Spleen (tissue), 11 donors: ENCODE data around the gene APLF. TPM values are rescaled to one million over a fixed set of nuclear protein-coding genes. Genes with fewer than 3 reads are reported as not detected.

ENCODE experiments used
- DNase-seq: peaks from one replicate; pipeline ENCODE4 v3.0.0-alpha.2; 2020
- H3K27ac ChIP-seq, 8 donors: fragments of 200-600 bp; sonication (generic) in 7 of 8; 1 replicate in 4 of 8; 2 replicates in 4 of 8; pipeline versions ENCODE4 v1.5.0 to v1.8.0; 2016 to 2021; ENCODE audit warnings: inconsistent platforms in 4 of 8, mild to moderate bottlenecking in 4 of 8, moderate library complexity in 1 of 8
- H3K27me3 ChIP-seq, 7 donors: fragments of 200-600 bp; sonication (generic) in 6 of 7; replicated peaks in 1 of 7; 1 replicate in 4 of 7; 2 replicates in 3 of 7; pipeline versions ENCODE4 v1.5.0 to v1.8.0; 2016 to 2021; ENCODE audit warnings: inconsistent platforms in 3 of 7, mild to moderate bottlenecking in 1 of 7
- H3K36me3 ChIP-seq, 6 donors: fragments of 200-600 bp; sonication (generic) in 5 of 6; 1 replicate in 4 of 6; 2 replicates in 2 of 6; pipeline versions ENCODE4 v1.5.0 to v1.8.0; 2016 to 2021; ENCODE audit warnings: inconsistent platforms in 2 of 6
- H3K4me1 ChIP-seq, 6 donors: fragments of 200-600 bp; sonication (generic) in 5 of 6; 1 replicate in 3 of 6; 2 replicates in 3 of 6; pipeline versions ENCODE4 v1.5.0 to v1.8.0; 2016 to 2021; ENCODE audit warnings: inconsistent platforms in 3 of 6
- H3K4me3 ChIP-seq, 8 donors: fragments of 200-600 bp; sonication (generic) in 7 of 8; 1 replicate in 4 of 8; 2 replicates in 4 of 8; pipeline versions ENCODE4 v1.5.0 to v1.8.0; 2016 to 2021; ENCODE audit warnings: inconsistent platforms in 4 of 8, mild to moderate bottlenecking in 4 of 8, moderate library complexity in 2 of 8
- H3K9me3 ChIP-seq, 8 donors: fragments of 200-600 bp; sonication (generic) in 7 of 8; 1 replicate in 4 of 8; 2 replicates in 4 of 8; pipeline versions ENCODE4 v1.5.0 to v1.8.0; 2016 to 2021; ENCODE audit warnings: inconsistent platforms in 4 of 8
- CTCF ChIP-seq, 11 experiments: fragments of 200-600 bp in 7 of 11; fragments of 450-650 bp in 4 of 11; sonication (generic) in 4 of 11; IDR thresholded peaks in 8 of 11; conservative IDR thresholded peaks in 3 of 11; 1 replicate in 7 of 11; 2 replicates in 4 of 11; pipeline versions ENCODE4 v1.4.0 to v1.8.0; 2016 to 2021; ENCODE audit warnings: antibody characterized with exemption in 11 of 11, inconsistent platforms in 4 of 11, mild to moderate bottlenecking in 1 of 11
- POLR2A ChIP-seq, 3 donors: fragments of 450-650 bp; IDR thresholded peaks; one replicate each; pipeline ENCODE4 v1.5.1; 2017; ENCODE audit warnings: antibody characterized with exemption in 3 of 3, mild to moderate bottlenecking in 1 of 3
- POLR2AphosphoS5 ChIP-seq, 3 donors: sonication (generic); formaldehyde crosslinking; IDR thresholded peaks; one replicate each; pipeline ENCODE4 v1.5.1; 2017; ENCODE audit warnings: antibody characterized with exemption in 3 of 3
- WGBS, 5 donors: extraction: QIAGEN DNeasy Blood & Tissue Kit in 3 of 5; methylation state at CpG; one replicate each; pipeline versions ENCODE4 v1.1.5 to v1.1.7; 2013 to 2018; 5-methylcytosine and 5-hydroxymethylcytosine counted together
- intact Hi-C: fragments of 100-400 bp; cut with DNase I; formaldehyde crosslinking; loops from one replicate; pipeline ENCODE4 v1.15.0; 2023; ENCODE audit warnings: low total_unique reads
- polyA plus RNA-seq, 3 donors: library from polyadenylated mRNA; stranded (reverse); fragments of 200-250 nt; gene quantifications; one replicate each; pipeline ENCODE4 v1.2.1, GENCODE V29; 2013
- total RNA-seq, 7 donors: library from RNA; depleted of rRNA in 3 of 7; stranded (reverse); fragments of >200 nt in 3 of 7; fragmentation: NEBNext Ultra II Directional in 4 of 7; extraction: Animal tissue kit (Norgen Biotek cat#: 25700) in 4 of 7; gene quantifications; one replicate each; pipeline versions ENCODE4 v1.1.0 to v1.2.1, GENCODE V29; 2016 to 2021
- donor health status: healthy with polysubstance abuse.
- donor health status: DM: no; HTN: no; CAD: no; lungs with moderate emphysema.
- donor health status: DM: no; HTN: no; CAD: no.
- donor health status: Bipolar disorder and iron deficiency.
- donor health status: healthy.
- donor health status: DM: no; HTN: no; CAD: no.
- donor health status: DM: yes; HTN: yes; CAD: no.

Gene APLF
- total and polyA plus RNA-seq, 10 donors: 1.1 to 7.2 (median 5.0) TPM

- TF ChIP-seq POLR2AphosphoS5 (IDR thresholded peaks at IDR 0.05) (no peak), POLR2A (IDR thresholded peaks at IDR 0.05) (no peak), CTCF (IDR thresholded peaks at IDR 0.05 in 8 of 11, conservative IDR thresholded peaks at IDR 0.05 in 3 of 11) (no peak)
- Histone ChIP-seq H3K4me3 (no peak overlapping the region), H3K4me1 (no peaks in the 10 kb centered on the region), H3K9me3 (peaks cover 0 to 4% (median 0%) of the 10 kb centered on the region in 8 donors), H3K27me3 (no peaks in the 10 kb centered on the region), H3K36me3 (peaks cover 0 to 6% (median 0%) of the 10 kb centered on the region in 6 donors), H3K27ac (no peak overlapping the region)
- 71 to 85% (median 80%) methylated on average over 2 of the region's 2 CpGs for WGBS, 5 donors
- intact Hi-C loops: no loop called here
- DNase-seq: no peak
Observed at GRCh38 chr2:68574202-68574791, 106.9 kb downstream of the APLF start.

GRCh38 chr2:68577183-68577582 lies 109.8 kb downstream of the APLF start:
- TF ChIP-seq CTCF (IDR thresholded peaks at IDR 0.05 in 8 of 11, conservative IDR thresholded peaks at IDR 0.05 in 3 of 11) (no peak), POLR2AphosphoS5 (IDR thresholded peaks at IDR 0.05) (no peak), POLR2A (IDR thresholded peaks at IDR 0.05) (no peak)
- no peaks in the 10 kb centered on the region for H3K27me3 ChIP-seq
- H3K4me1 ChIP-seq: no peaks in the 10 kb centered on the region
- intact Hi-C loops: no loop called here
- no peak for DNase-seq
- no peak overlapping the region for H3K27ac ChIP-seq
- H3K9me3 ChIP-seq: no peaks in the 10 kb centered on the region
- no peak overlapping the region for H3K4me3 ChIP-seq
- H3K36me3 ChIP-seq: peaks cover 0 to 8% (median 0%) of the 10 kb centered on the region in 6 donors

GRCh38 chr2:68579689-68580088 lies 112.3 kb downstream of the APLF start:
- TF ChIP-seq POLR2AphosphoS5 (IDR thresholded peaks at IDR 0.05) (no peak), POLR2A (IDR thresholded peaks at IDR 0.05) (no peak), CTCF (IDR thresholded peaks at IDR 0.05 in 8 of 11, conservative IDR thresholded peaks at IDR 0.05 in 3 of 11) (no peak)
- H3K9me3 ChIP-seq: no peaks in the 10 kb centered on the region
- 90 to 98% (median 97%) methylated on average over 3 of the region's 3 CpGs for WGBS, 5 donors
- H3K36me3 ChIP-seq: peaks cover 0 to 8% (median 0%) of the 10 kb centered on the region in 6 donors
- no peaks in the 10 kb centered on the region for H3K27me3 ChIP-seq
- intact Hi-C loops: loop anchor here (10.0 kb wide), 1 partner anchor 85 kb away; no protein-coding TSS in a partner anchor
- no peak overlapping the region for H3K4me3 ChIP-seq
- DNase-seq: no peak
- no peaks in the 10 kb centered on the region for H3K4me1 ChIP-seq
- no peak overlapping the region for H3K27ac ChIP-seq

- intact Hi-C loops: loop anchor here (10.0 kb wide), 1 partner anchor 94 kb away; no protein-coding TSS in a partner anchor
- H3K27ac ChIP-seq: no peak overlapping the region
- 75 to 91% (median 85%) methylated on average over 2 of the region's 2 CpGs for WGBS, 5 donors
- H3K9me3 ChIP-seq: no peaks in the 10 kb centered on the region
- no peak overlapping the region for H3K4me3 ChIP-seq
- TF ChIP-seq POLR2AphosphoS5 (IDR thresholded peaks at IDR 0.05) (no peak), CTCF (IDR thresholded peaks at IDR 0.05 in 8 of 11, conservative IDR thresholded peaks at IDR 0.05 in 3 of 11) (no peak), POLR2A (IDR thresholded peaks at IDR 0.05) (no peak)
- H3K36me3 ChIP-seq: peaks cover 0 to 7% (median 0%) of the 10 kb centered on the region in 6 donors
- no peaks in the 10 kb centered on the region for H3K4me1 ChIP-seq
- no peak for DNase-seq
- H3K27me3 ChIP-seq: no peaks in the 10 kb centered on the region
Observed at GRCh38 chr2:68588589-68588988, 121.2 kb downstream of the APLF start.
